Ishikawa (cell line): ENCODE measurements around the gene PRDM11.

Experiments used
- CEBPB ChIP-seq: IDR thresholded peaks from 2 replicates; pipeline ENCODE4 v1.6.1; 2012
- CREB1 ChIP-seq: IDR thresholded peaks from 2 replicates; pipeline ENCODE4 v1.6.1; 2012; ENCODE audit warnings: low read depth
- EGR1 ChIP-seq: IDR thresholded peaks from 2 replicates; pipeline ENCODE4 v1.6.1; 2012
- EP300 ChIP-seq: IDR thresholded peaks from 2 replicates; pipeline ENCODE4 v1.6.1; 2012; ENCODE audit warnings: borderline replicate concordance
- FOXM1 ChIP-seq: IDR thresholded peaks from 2 replicates; pipeline ENCODE4 v1.6.1; 2012; ENCODE audit warnings: low read depth, borderline replicate concordance
- NFIC ChIP-seq: IDR thresholded peaks from 2 replicates; pipeline ENCODE4 v1.6.1; 2012
- RAD21 ChIP-seq: IDR thresholded peaks from 2 replicates; pipeline ENCODE4 v1.6.1; 2012; ENCODE audit warnings: low read depth
- TAF1 ChIP-seq: IDR thresholded peaks from 2 replicates; pipeline ENCODE4 v1.6.1; 2012; ENCODE audit warnings: low read depth, mild to moderate bottlenecking
- TCF12 ChIP-seq: IDR thresholded peaks from 2 replicates; pipeline ENCODE4 v1.6.1; 2012; ENCODE audit warnings: low read depth
- TEAD4 ChIP-seq: IDR thresholded peaks from 2 replicates; pipeline ENCODE4 v1.6.1; 2012
- YY1 ChIP-seq: IDR thresholded peaks from 2 replicates; pipeline ENCODE4 v1.6.1; 2012; ENCODE audit warnings: low read depth
- ZBTB7A ChIP-seq: IDR thresholded peaks from 2 replicates; pipeline ENCODE4 v1.6.1; 2012; ENCODE audit warnings: low read depth
- TF ChIP-seq, protein P1 (sequence below): IDR thresholded peaks from 2 replicates; pipeline ENCODE4 v1.6.1; 2012
- TF ChIP-seq, protein P2 (sequence below): IDR thresholded peaks from 2 replicates; pipeline ENCODE4 v1.6.1; 2012; ENCODE audit warnings: low read depth, mild to moderate bottlenecking
- TF ChIP-seq, protein P3 (sequence below): IDR thresholded peaks from 2 replicates; pipeline ENCODE4 v1.6.1; 2012

Gene PRDM11

DNA sequence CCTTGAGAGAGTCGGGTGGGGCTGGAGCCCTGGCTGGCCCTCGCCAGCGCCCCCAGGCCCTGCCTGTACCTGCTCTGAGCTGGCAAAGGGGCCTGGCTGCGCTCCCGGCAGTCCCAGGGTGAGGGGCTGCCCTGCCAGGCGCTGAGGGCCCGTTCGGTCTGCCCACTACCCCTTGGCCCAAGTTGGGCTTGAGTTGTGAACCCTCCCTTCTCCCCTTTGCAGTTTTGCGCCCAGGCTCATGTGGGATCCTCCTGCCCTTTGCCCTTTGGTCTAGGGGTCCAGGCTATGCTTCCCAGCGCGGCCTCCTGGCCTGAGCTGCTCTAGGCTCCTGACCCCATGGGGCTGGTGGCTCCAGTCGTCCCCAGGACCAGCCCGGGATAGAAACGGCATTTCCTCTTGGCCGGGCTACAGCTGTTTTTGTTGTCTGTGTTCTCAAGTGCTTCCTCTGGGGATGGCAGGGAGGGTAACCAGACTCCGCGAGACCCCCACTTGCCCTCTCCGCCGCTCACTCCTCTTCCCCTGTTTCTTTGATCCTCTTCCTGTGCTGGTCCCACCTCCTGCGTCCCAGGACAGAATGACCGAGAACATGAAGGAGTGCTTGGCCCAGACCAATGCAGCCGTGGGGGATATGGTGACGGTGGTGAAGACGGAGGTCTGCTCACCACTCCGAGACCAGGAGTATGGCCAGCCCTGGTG is 34.9 kb downstream of the PRDM11 start:
- TF ChIP-seq NFIC (no peak), RAD21 (no peak), TCF12 (no peak), EP300 (no peak), ZBTB7A (peak; percentile 58; the same call in 1 of the 2 replicates)
- TF ChIP-seq, protein P1, sequence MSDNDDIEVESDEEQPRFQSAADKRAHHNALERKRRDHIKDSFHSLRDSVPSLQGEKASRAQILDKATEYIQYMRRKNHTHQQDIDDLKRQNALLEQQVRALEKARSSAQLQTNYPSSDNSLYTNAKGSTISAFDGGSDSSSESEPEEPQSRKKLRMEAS = no peak
- TF ChIP-seq, protein P2, sequence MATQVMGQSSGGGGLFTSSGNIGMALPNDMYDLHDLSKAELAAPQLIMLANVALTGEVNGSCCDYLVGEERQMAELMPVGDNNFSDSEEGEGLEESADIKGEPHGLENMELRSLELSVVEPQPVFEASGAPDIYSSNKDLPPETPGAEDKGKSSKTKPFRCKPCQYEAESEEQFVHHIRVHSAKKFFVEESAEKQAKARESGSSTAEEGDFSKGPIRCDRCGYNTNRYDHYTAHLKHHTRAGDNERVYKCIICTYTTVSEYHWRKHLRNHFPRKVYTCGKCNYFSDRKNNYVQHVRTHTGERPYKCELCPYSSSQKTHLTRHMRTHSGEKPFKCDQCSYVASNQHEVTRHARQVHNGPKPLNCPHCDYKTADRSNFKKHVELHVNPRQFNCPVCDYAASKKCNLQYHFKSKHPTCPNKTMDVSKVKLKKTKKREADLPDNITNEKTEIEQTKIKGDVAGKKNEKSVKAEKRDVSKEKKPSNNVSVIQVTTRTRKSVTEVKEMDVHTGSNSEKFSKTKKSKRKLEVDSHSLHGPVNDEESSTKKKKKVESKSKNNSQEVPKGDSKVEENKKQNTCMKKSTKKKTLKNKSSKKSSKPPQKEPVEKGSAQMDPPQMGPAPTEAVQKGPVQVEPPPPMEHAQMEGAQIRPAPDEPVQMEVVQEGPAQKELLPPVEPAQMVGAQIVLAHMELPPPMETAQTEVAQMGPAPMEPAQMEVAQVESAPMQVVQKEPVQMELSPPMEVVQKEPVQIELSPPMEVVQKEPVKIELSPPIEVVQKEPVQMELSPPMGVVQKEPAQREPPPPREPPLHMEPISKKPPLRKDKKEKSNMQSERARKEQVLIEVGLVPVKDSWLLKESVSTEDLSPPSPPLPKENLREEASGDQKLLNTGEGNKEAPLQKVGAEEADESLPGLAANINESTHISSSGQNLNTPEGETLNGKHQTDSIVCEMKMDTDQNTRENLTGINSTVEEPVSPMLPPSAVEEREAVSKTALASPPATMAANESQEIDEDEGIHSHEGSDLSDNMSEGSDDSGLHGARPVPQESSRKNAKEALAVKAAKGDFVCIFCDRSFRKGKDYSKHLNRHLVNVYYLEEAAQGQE = no peak

GRCh38 chr11:45181889-45182550 is 35.6 kb downstream of the PRDM11 start:
- TF ChIP-seq FOXM1 (no peak), ZBTB7A (no peak), CREB1 (no peak), NFIC (no peak), TAF1 (no peak), TEAD4 (no peak), RAD21 (no peak), YY1 (no peak), CEBPB (no peak), TCF12 (no peak), EGR1 (no peak), EP300 (no peak)
- TF ChIP-seq, protein P1 = no peak
- TF ChIP-seq, protein P3, sequence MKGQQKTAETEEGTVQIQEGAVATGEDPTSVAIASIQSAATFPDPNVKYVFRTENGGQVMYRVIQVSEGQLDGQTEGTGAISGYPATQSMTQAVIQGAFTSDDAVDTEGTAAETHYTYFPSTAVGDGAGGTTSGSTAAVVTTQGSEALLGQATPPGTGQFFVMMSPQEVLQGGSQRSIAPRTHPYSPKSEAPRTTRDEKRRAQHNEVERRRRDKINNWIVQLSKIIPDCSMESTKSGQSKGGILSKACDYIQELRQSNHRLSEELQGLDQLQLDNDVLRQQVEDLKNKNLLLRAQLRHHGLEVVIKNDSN = no peak
- TF ChIP-seq, protein P2 = no peak

DNA sequence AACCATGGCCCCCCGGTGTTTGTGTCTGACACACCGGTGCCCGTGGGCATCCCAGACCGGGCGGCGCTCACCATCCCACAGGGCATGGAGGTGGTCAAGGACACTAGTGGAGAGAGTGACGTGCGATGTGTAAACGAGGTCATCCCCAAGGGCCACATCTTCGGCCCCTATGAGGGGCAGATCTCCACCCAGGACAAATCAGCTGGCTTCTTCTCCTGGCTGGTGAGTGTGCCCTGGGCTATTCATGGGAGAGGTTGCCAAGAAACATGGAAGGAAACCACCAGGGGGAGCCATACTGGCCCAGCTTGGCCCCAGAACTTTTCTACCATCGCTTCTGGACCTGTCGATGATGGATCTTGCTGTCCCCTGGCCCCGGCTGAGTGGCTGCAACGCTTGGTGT is 36.5 kb downstream of the PRDM11 start:
- TF ChIP-seq TCF12 (no peak), NFIC (peak; percentile 64), RAD21 (peak; percentile 35; the same call in 1 of the 2 replicates)
- TF ChIP-seq, protein P3 = no peak
- TF ChIP-seq, protein P2 = no peak

DNA sequence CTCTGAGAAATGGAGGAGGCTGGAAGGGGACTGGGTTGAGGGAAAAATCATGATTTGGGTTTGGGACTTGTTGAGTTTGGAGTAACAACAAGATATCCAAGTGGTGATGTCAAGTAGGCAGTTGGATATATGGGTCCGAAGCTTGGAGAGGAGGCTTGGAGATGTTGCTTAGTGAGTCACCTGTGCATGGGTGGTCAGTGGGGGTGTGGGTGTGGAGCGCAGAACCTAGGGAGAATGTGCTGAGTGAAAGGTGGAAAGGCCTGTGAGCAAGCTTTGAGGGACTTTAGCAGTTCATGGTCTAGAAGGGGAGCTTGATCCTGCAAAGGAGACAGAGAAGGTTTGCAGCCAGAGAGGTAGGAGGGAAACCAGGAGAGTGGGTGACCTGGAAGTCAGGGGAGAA is 38.2 kb downstream of the PRDM11 start:
- TF ChIP-seq TEAD4 = no peak
- TF ChIP-seq NFIC = no peak
- no peak for TF ChIP-seq YY1
- TF ChIP-seq, protein P3 = no peak
- TF ChIP-seq TAF1 = no peak
- TF ChIP-seq RAD21 = no peak
- no peak for TF ChIP-seq EGR1
- TF ChIP-seq, protein P1 = no peak
- TF ChIP-seq CREB1 = no peak
- no peak for TF ChIP-seq FOXM1
- TF ChIP-seq TCF12 = no peak
- TF ChIP-seq, protein P2 = no peak
- no peak for TF ChIP-seq EP300
- no peak for TF ChIP-seq CEBPB
- TF ChIP-seq ZBTB7A = no peak
